ENCODE measurements around the gene NTM. TPM values are rescaled to one million over a fixed set of nuclear protein-coding genes. Genes with fewer than 3 reads are reported as not detected.

The NTM gene
- total RNA-seq, 2 donors from 2014 or later: 1.7 to 3.6 TPM

DNA sequence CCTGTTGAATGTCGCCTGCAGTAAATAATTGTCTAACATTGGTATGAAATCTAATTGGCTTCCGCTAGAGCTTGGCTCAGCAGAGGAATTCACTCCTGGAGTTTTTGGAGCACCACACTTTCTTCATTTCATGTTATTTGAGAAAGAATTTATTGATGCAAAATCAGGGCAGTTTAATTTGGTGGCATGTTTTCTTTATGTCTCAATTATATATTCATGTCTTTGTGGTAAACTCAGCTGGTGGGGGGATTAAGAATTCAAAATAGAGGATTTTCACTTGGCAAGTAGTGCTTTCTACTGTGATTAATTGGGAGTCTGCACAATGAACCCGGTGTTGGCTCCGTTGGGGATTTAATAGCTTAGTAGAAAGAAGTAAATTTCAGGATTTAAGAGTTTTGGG, 784.4 kb downstream of the NTM start:
- no peak overlapping the region for H3K4me3 Mint-ChIP-seq
- H3K4me3 ChIP-seq (ENCODE audit: low read length): no peak overlapping the region
- H3K36me3 Mint-ChIP-seq (ENCODE audit: low read depth): no peaks in the 10 kb centered on the region
- H3K4me1 Mint-ChIP-seq: peaks cover 9% of the 10 kb centered on the region
- H3K36me3 ChIP-seq (ENCODE audit: control insufficient read depth, insufficient read depth, low read length): no peaks in the 10 kb centered on the region
- TF ChIP-seq, protein P1, sequence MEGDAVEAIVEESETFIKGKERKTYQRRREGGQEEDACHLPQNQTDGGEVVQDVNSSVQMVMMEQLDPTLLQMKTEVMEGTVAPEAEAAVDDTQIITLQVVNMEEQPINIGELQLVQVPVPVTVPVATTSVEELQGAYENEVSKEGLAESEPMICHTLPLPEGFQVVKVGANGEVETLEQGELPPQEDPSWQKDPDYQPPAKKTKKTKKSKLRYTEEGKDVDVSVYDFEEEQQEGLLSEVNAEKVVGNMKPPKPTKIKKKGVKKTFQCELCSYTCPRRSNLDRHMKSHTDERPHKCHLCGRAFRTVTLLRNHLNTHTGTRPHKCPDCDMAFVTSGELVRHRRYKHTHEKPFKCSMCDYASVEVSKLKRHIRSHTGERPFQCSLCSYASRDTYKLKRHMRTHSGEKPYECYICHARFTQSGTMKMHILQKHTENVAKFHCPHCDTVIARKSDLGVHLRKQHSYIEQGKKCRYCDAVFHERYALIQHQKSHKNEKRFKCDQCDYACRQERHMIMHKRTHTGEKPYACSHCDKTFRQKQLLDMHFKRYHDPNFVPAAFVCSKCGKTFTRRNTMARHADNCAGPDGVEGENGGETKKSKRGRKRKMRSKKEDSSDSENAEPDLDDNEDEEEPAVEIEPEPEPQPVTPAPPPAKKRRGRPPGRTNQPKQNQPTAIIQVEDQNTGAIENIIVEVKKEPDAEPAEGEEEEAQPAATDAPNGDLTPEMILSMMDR (conservative IDR thresholded peaks at IDR 0.05): no peak
- no peak overlapping the region for H3K27ac ChIP-seq (ENCODE audit: low read depth, low read length)
- H3K9me3 Mint-ChIP-seq: no peaks in the 10 kb centered on the region
- H3K27me3 Mint-ChIP-seq (ENCODE audit: insufficient read depth): peaks cover 2% of the 10 kb centered on the region
- H3K9ac ChIP-seq (ENCODE audit: extremely low read depth, low read length, poor library complexity, severe bottlenecking): no peak overlapping the region
- H3K27ac Mint-ChIP-seq: no peak overlapping the region
- no peak for DNase-seq
- H3K9me3 ChIP-seq (ENCODE audit: control insufficient read depth, low read length): no peaks in the 10 kb centered on the region
- WGBS, 2 experiments (ENCODE audit: insufficient coverage in 1 of 2, insufficient read length in 1 of 2): 90 to 95% methylated on average over 3 to 4 of the region's 4 CpGs
- H3K4me1 ChIP-seq (ENCODE audit: control insufficient read depth, insufficient read depth, low read length): peaks cover 5% of the 10 kb centered on the region
- no peaks in the 10 kb centered on the region for H3K27me3 ChIP-seq (ENCODE audit: control insufficient read depth, insufficient read depth, low read length, poor library complexity, severe bottlenecking)

DNA sequence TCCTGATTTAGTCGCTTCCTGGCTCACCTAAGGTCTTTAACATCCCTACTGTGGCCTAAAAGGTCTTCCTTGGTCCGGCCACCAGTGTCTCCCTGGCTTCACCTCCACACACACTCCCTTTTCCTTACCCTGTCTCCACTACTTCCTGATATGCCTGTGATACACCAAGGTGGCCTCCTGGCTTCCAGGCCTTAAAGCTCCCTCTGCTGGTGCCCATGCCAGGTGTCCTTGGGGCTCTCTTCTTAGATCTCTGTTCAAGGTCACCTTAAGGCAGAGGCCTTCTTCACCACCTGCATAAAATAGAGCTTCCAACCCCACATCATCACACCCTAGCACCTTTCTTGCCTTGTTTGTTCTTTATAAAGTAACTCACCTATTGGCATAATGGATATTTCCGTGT, 787.7 kb downstream of the NTM start:
- Histone ChIP-seq H3K4me1 (ENCODE audit: control insufficient read depth, insufficient read depth, low read length) (no peaks in the 10 kb centered on the region), H3K9ac (ENCODE audit: extremely low read depth, low read length, poor library complexity, severe bottlenecking) (no peak overlapping the region), H3K36me3 (ENCODE audit: control insufficient read depth, insufficient read depth, low read length) (no peaks in the 10 kb centered on the region), H3K27me3 (ENCODE audit: control insufficient read depth, insufficient read depth, low read length, poor library complexity, severe bottlenecking) (no peaks in the 10 kb centered on the region), H3K9me3 (ENCODE audit: control insufficient read depth, low read length) (no peaks in the 10 kb centered on the region), H3K27ac (ENCODE audit: low read depth, low read length) (no peak overlapping the region), H3K4me3 (ENCODE audit: low read length) (no peak overlapping the region)
- no peaks in the 10 kb centered on the region for H3K9me3 Mint-ChIP-seq
- WGBS, 2 experiments (ENCODE audit: insufficient coverage in 1 of 2, insufficient read length in 1 of 2): 87 to 92% methylated on average over 2 to 3 of the region's 3 CpGs
- H3K36me3 Mint-ChIP-seq (ENCODE audit: low read depth): no peaks in the 10 kb centered on the region
- no peak overlapping the region for H3K4me3 Mint-ChIP-seq
- TF ChIP-seq, protein P1 (conservative IDR thresholded peaks at IDR 0.05): peak; percentile 84
- H3K27ac Mint-ChIP-seq: no peak overlapping the region
- H3K4me1 Mint-ChIP-seq: no peaks in the 10 kb centered on the region
- H3K27me3 Mint-ChIP-seq (ENCODE audit: insufficient read depth): peaks cover 4% of the 10 kb centered on the region
- DNase-seq: peak; percentile 88

GRCh38 chr11:132158696-132159095, 788.3 kb downstream of the NTM start:
- Histone ChIP-seq H3K4me3 (ENCODE audit: low read length) (no peak overlapping the region), H3K9me3 (ENCODE audit: control insufficient read depth, low read length) (no peaks in the 10 kb centered on the region), H3K4me1 (ENCODE audit: control insufficient read depth, insufficient read depth, low read length) (no peaks in the 10 kb centered on the region), H3K27ac (ENCODE audit: low read depth, low read length) (no peak overlapping the region), H3K27me3 (ENCODE audit: control insufficient read depth, insufficient read depth, low read length, poor library complexity, severe bottlenecking) (no peaks in the 10 kb centered on the region), H3K36me3 (ENCODE audit: control insufficient read depth, insufficient read depth, low read length) (no peaks in the 10 kb centered on the region), H3K9ac (ENCODE audit: extremely low read depth, low read length, poor library complexity, severe bottlenecking) (no peak overlapping the region)
- no peak overlapping the region for H3K27ac Mint-ChIP-seq
- H3K36me3 Mint-ChIP-seq (ENCODE audit: low read depth): no peaks in the 10 kb centered on the region
- no peak for DNase-seq
- WGBS, 2 experiments (ENCODE audit: insufficient coverage in 1 of 2, insufficient read length in 1 of 2): 90 to 92% methylated on average over 2 of the region's 2 CpGs
- H3K4me1 Mint-ChIP-seq: no peaks in the 10 kb centered on the region
- H3K4me3 Mint-ChIP-seq: no peak overlapping the region
- TF ChIP-seq, protein P1 (conservative IDR thresholded peaks at IDR 0.05): no peak
- no peaks in the 10 kb centered on the region for H3K9me3 Mint-ChIP-seq
- peaks cover 4% of the 10 kb centered on the region for H3K27me3 Mint-ChIP-seq (ENCODE audit: insufficient read depth)
